Cerebellar cortex (tissue), 1 donor: Measurements from ENCODE around the gene ZNF750.

ENCODE experiments used
- DNase-seq: peaks from one replicate; pipeline ENCODE4 v3.0.0-alpha.2; 2015; ENCODE audit warnings: low spot score

ZNF750 gene

GRCh38 chr17:82812058-82812457 lies 27.8 kb downstream of the ZNF750 start:
- no peak for DNase-seq

GRCh38 chr17:82810644-82811430 lies 29.0 kb downstream of the ZNF750 start:
- no peak for DNase-seq

- DNase-seq, result peak; percentile 25
These were observed 30.6 kb downstream of the ZNF750 start for GRCh38 chr17:82808921-82809905.

GRCh38 chr17:82808006-82808405 lies 31.8 kb downstream of the ZNF750 start:
- no peak for DNase-seq

GRCh38 chr17:82807562-82807961 lies 32.3 kb downstream of the ZNF750 start:
- no peak for DNase-seq

GRCh38 chr17:82807101-82807500 lies 32.7 kb downstream of the ZNF750 start:
- DNase-seq, result no peak

- no peak for DNase-seq
These were observed 33.2 kb downstream of the ZNF750 start for GRCh38 chr17:82806645-82807044.

- no peak for DNase-seq
These were observed 34.0 kb downstream of the ZNF750 start for GRCh38 chr17:82805823-82806222.

- DNase-seq, result no peak
These were observed 34.6 kb downstream of the ZNF750 start for GRCh38 chr17:82805254-82805653.

- peak; percentile 33 for DNase-seq
These were observed 35.2 kb downstream of the ZNF750 start for GRCh38 chr17:82804442-82805191.

- DNase-seq, result no peak
These were observed 36.2 kb downstream of the ZNF750 start for GRCh38 chr17:82803606-82804005.

GRCh38 chr17:82803185-82803584 lies 36.6 kb downstream of the ZNF750 start:
- no peak for DNase-seq

GRCh38 chr17:82802075-82802780 lies 37.6 kb downstream of the ZNF750 start:
- DNase-seq, result no peak

GRCh38 chr17:82801377-82801970 lies 38.3 kb downstream of the ZNF750 start:
- no peak for DNase-seq

GRCh38 chr17:82800885-82801284 lies 38.9 kb downstream of the ZNF750 start:
- DNase-seq, result no peak

- no peak for DNase-seq
These were observed 40.2 kb downstream of the ZNF750 start for GRCh38 chr17:82799591-82799990.

- no peak for DNase-seq
These were observed 41.1 kb downstream of the ZNF750 start for GRCh38 chr17:82798752-82799151.

- DNase-seq, result no peak
These were observed 42.8 kb downstream of the ZNF750 start for GRCh38 chr17:82797061-82797460.

- no peak for DNase-seq
These were observed 44.2 kb downstream of the ZNF750 start for GRCh38 chr17:82795615-82796014.

- no peak for DNase-seq
These were observed 44.9 kb downstream of the ZNF750 start for GRCh38 chr17:82794781-82795482.
